Peyer's patch (tissue), 4 donors: ENCODE results near the gene TGFBI. TPM values are rescaled to one million over a fixed set of nuclear protein-coding genes. Genes with fewer than 3 reads are reported as not detected.
A peak's percentile ranks its signal among the peaks of the same experiment; 100 is the strongest.

ENCODE experiments used
- DNase-seq, 3 donors: peaks; one replicate each; pipeline ENCODE4 v3.0.0-alpha.2; 2017 to 2019
- H3K27ac ChIP-seq, 4 donors: fragments of 200-600 bp; sonication (generic); one replicate each; pipeline ENCODE4 v1.5.1; 2016 to 2019
- H3K27me3 ChIP-seq, 2 donors: fragments of 200-600 bp; sonication (generic); one replicate each; pipeline ENCODE4 v1.5.1; 2019
- H3K36me3 ChIP-seq, 3 donors: fragments of 200-600 bp; sonication (generic); one replicate each; pipeline ENCODE4 v1.5.1; 2016 to 2019
- H3K4me1 ChIP-seq, 4 donors: fragments of 200-600 bp; sonication (generic); one replicate each; pipeline ENCODE4 v1.5.1; 2016 to 2019
- H3K4me3 ChIP-seq, 4 donors: fragments of 200-600 bp; sonication (generic); 1 replicate in 3 of 4; 2 replicates in 1 of 4; pipeline ENCODE4 v1.5.1; 2016 to 2019; ENCODE audit warnings: mild to moderate bottlenecking in 1 of 4
- H3K9me3 ChIP-seq, 4 donors: fragments of 200-600 bp; sonication (generic); one replicate each; pipeline ENCODE4 v1.5.1; 2016 to 2019; ENCODE audit warnings: mild to moderate bottlenecking in 1 of 4
- CTCF ChIP-seq, 6 experiments: fragments of 450-650 bp in 4 of 6; fragments of 200-600 bp in 2 of 6; sonication (generic) in 1 of 6; IDR thresholded peaks; one replicate each; pipeline ENCODE4 v1.5.1; 2017 to 2019; ENCODE audit warnings: antibody characterized with exemption in 6 of 6, mild to moderate bottlenecking in 3 of 6, moderate library complexity in 1 of 6
- POLR2A ChIP-seq, 2 donors: fragments of 450-650 bp; IDR thresholded peaks; one replicate each; pipeline ENCODE4 v1.5.1; 2017; ENCODE audit warnings: antibody characterized with exemption in 2 of 2, mild to moderate bottlenecking in 2 of 2, moderate library complexity in 2 of 2
- total RNA-seq, 4 donors: library from RNA; depleted of rRNA; stranded (reverse); fragments of >200 nt; gene quantifications; one replicate each; pipeline ENCODE4 v1.1.0, GENCODE V29; 2016

TGFBI gene
- total RNA-seq, 4 donors from 2014 or later: 17.5 to 56.9 (median 26.3) TPM

GRCh38 chr5:136084698-136085097, 55.9 kb downstream of the TGFBI start:
- Histone ChIP-seq H3K9me3 (no peaks in the 10 kb centered on the region), H3K27ac (no peak overlapping the region), H3K36me3 (no peaks in the 10 kb centered on the region), H3K4me1 (peaks cover 0 to 14% (median 0%) of the 10 kb centered on the region in 4 donors), H3K4me3 (no peak overlapping the region), H3K27me3 (no peaks in the 10 kb centered on the region)
- DNase-seq: no peak
- no peak for TF ChIP-seq POLR2A (IDR thresholded peaks at IDR 0.05)
- TF ChIP-seq CTCF (IDR thresholded peaks at IDR 0.05): no peak

- Histone ChIP-seq H3K27ac (no peak overlapping the region), H3K36me3 (no peaks in the 10 kb centered on the region), H3K27me3 (no peaks in the 10 kb centered on the region), H3K9me3 (no peaks in the 10 kb centered on the region), H3K4me1 (peaks cover 0 to 18% (median 0%) of the 10 kb centered on the region in 4 donors), H3K4me3 (no peak overlapping the region)
- no peak for DNase-seq
- TF ChIP-seq CTCF (IDR thresholded peaks at IDR 0.05) (no peak), POLR2A (IDR thresholded peaks at IDR 0.05) (no peak)
Measured at GRCh38 chr5:136086783-136087566, 58.2 kb downstream of the TGFBI start.

GRCh38 chr5:136087961-136088871, 59.4 kb downstream of the TGFBI start:
- TF ChIP-seq POLR2A (IDR thresholded peaks at IDR 0.05): no peak
- no peak for TF ChIP-seq CTCF (IDR thresholded peaks at IDR 0.05)
- peak overlapping the region in 1 of 4 donors; percentile 7 for H3K27ac ChIP-seq
- no peaks in the 10 kb centered on the region for H3K27me3 ChIP-seq
- H3K36me3 ChIP-seq: no peaks in the 10 kb centered on the region
- H3K4me1 ChIP-seq: peaks cover 0 to 18% (median 0%) of the 10 kb centered on the region in 4 donors
- DNase-seq: peak in 2 of 3 donors; percentile 67 to 69
- no peaks in the 10 kb centered on the region for H3K9me3 ChIP-seq
- H3K4me3 ChIP-seq: no peak overlapping the region

- no peak overlapping the region for H3K4me3 ChIP-seq
- DNase-seq: no peak
- H3K36me3 ChIP-seq: no peaks in the 10 kb centered on the region
- H3K27ac ChIP-seq: no peak overlapping the region
- H3K4me1 ChIP-seq: peaks cover 0 to 26% (median 0%) of the 10 kb centered on the region in 4 donors
- no peak for TF ChIP-seq POLR2A (IDR thresholded peaks at IDR 0.05)
- TF ChIP-seq CTCF (IDR thresholded peaks at IDR 0.05): no peak
- H3K9me3 ChIP-seq: no peaks in the 10 kb centered on the region
- no peaks in the 10 kb centered on the region for H3K27me3 ChIP-seq
Measured at GRCh38 chr5:136089791-136090190, 61.0 kb downstream of the TGFBI start.

GRCh38 chr5:136090319-136090718, 61.5 kb downstream of the TGFBI start:
- no peak for DNase-seq
- Histone ChIP-seq H3K27me3 (no peaks in the 10 kb centered on the region), H3K27ac (no peak overlapping the region), H3K9me3 (no peaks in the 10 kb centered on the region), H3K4me3 (no peak overlapping the region), H3K36me3 (no peaks in the 10 kb centered on the region), H3K4me1 (peaks cover 0 to 32% (median 0%) of the 10 kb centered on the region in 4 donors)
- TF ChIP-seq POLR2A (IDR thresholded peaks at IDR 0.05) (no peak), CTCF (IDR thresholded peaks at IDR 0.05) (no peak)
